Measurements from ENCODE around the gene IDE. TPM values are rescaled to one million over a fixed set of nuclear protein-coding genes. Genes with fewer than 3 reads are reported as not detected.

Gene IDE
- total RNA-seq, 1 experiment from 2014 or later, result 55.8 TPM

DNA sequence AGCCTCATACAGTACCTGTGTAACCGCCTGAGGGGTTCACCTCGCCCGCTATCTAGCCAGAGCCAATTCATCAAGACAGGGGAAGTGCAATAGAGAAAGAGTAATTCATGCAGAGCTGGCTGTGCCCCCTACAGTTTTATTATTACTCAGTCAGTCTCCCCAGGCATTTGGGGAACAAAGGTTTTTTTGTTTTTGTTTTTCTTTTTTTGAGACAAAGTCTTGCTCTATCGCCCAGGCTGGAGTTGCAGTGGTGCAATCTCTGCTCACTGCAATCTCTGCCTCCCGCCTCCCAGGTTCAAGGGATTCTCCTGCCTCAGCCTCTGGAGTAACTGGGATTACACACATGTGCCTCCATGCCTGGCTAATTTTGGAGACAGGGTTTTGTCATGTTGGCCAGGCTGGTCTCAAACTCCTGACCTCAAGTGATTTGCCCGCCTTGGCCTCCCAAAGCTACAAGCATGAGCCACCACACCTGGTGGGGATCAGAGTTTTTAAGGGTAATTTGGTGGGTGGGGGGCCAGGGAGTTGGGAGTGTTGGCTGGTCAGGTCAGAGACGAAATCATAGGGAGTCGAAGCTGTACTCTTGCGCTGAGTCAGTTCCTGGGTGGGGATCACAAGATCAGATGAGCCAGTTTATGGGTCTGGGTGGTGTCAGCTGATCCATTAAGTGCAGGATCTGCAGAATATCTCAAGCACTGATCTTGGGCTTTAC lies 166.4 kb downstream of the IDE start:
- no peaks in the 10 kb centered on the region for H4K20me1 ChIP-seq (ENCODE audit: insufficient read depth)
- H3K79me2 ChIP-seq (ENCODE audit: insufficient read depth, low read length), result no peaks in the 10 kb centered on the region
- ChIA-PET POLR2A (no interaction called here), RAD21 (ENCODE audit: low non-redundant PET in 1 of 2, low total read pairs in 2 of 2, uncharacterized antibody in 2 of 2, unreplicated experiment in 2 of 2) (no interaction called here), CTCF (interaction anchor here (0.7 kb wide), 1 partner anchor 9 kb away, joined by 3 read pairs; no protein-coding TSS in a partner anchor)
- H3K9me3 ChIP-seq (ENCODE audit: control insufficient read depth in 1 of 2, insufficient read depth in 1 of 2, low read depth in 1 of 2, low read length in 2 of 2), result no peaks in the 10 kb centered on the region
- peaks cover 0 to 10% of the 10 kb centered on the region in 2 experiments; a peak in 2 of 4 replicates for H3K4me1 ChIP-seq (ENCODE audit: control insufficient read depth in 1 of 2, insufficient read depth in 2 of 2, low read length in 2 of 2)
- H2AFZ ChIP-seq (ENCODE audit: low read depth, low read length, poor library complexity, severe bottlenecking), result no peak overlapping the region
- no peak for ATAC-seq
- intact Hi-C loops (cut with micrococcal nuclease), result no loop called here
- TF ChIP-seq CEBPB (IDR thresholded peaks at IDR 0.05; ENCODE audit: low read depth) (no peak), YY1 (IDR thresholded peaks at IDR 0.05; ENCODE audit: extremely low read depth, insufficient replicate concordance, low read depth, low read length) (no peak), POLR2A (IDR thresholded peaks at IDR 0.05; ENCODE audit: borderline replicate concordance, extremely low read depth, insufficient read depth, insufficient read length) (no peak), EZH2phosphoT487 (IDR thresholded peaks at IDR 0.05; ENCODE audit: borderline replicate concordance) (no peak), TCF7L2 (IDR thresholded peaks at IDR 0.05; ENCODE audit: borderline replicate concordance, extremely low read depth, insufficient read depth, insufficient read length) (no peak), SIN3A (IDR thresholded peaks at IDR 0.05; ENCODE audit: low read depth) (no peak), EGR1 (IDR thresholded peaks at IDR 0.05; ENCODE audit: low read depth) (no peak), FOSL1 (IDR thresholded peaks at IDR 0.05; ENCODE audit: low read depth) (no peak), ZFX (IDR thresholded peaks at IDR 0.05) (no peak), SP1 (IDR thresholded peaks at IDR 0.05; ENCODE audit: low read depth) (no peak), CBX3 (IDR thresholded peaks at IDR 0.05; ENCODE audit: low read depth) (no peak), ZNF274 (IDR thresholded peaks at IDR 0.05; ENCODE audit: low read depth, low read length) (no peak), POLR2AphosphoS5 (IDR thresholded peaks at IDR 0.05; ENCODE audit: low read depth, low read length) (no peak)
- TF ChIP-seq, protein P1, sequence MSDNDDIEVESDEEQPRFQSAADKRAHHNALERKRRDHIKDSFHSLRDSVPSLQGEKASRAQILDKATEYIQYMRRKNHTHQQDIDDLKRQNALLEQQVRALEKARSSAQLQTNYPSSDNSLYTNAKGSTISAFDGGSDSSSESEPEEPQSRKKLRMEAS (IDR thresholded peaks at IDR 0.05), result no peak
- TF ChIP-seq, protein P2, sequence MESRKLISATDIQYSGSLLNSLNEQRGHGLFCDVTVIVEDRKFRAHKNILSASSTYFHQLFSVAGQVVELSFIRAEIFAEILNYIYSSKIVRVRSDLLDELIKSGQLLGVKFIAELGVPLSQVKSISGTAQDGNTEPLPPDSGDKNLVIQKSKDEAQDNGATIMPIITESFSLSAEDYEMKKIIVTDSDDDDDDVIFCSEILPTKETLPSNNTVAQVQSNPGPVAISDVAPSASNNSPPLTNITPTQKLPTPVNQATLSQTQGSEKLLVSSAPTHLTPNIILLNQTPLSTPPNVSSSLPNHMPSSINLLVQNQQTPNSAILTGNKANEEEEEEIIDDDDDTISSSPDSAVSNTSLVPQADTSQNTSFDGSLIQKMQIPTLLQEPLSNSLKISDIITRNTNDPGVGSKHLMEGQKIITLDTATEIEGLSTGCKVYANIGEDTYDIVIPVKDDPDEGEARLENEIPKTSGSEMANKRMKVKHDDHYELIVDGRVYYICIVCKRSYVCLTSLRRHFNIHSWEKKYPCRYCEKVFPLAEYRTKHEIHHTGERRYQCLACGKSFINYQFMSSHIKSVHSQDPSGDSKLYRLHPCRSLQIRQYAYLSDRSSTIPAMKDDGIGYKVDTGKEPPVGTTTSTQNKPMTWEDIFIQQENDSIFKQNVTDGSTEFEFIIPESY (IDR thresholded peaks at IDR 0.05; ENCODE audit: extremely low read depth, insufficient replicate concordance, low read length), result no peak
- TF ChIP-seq, protein P3, sequence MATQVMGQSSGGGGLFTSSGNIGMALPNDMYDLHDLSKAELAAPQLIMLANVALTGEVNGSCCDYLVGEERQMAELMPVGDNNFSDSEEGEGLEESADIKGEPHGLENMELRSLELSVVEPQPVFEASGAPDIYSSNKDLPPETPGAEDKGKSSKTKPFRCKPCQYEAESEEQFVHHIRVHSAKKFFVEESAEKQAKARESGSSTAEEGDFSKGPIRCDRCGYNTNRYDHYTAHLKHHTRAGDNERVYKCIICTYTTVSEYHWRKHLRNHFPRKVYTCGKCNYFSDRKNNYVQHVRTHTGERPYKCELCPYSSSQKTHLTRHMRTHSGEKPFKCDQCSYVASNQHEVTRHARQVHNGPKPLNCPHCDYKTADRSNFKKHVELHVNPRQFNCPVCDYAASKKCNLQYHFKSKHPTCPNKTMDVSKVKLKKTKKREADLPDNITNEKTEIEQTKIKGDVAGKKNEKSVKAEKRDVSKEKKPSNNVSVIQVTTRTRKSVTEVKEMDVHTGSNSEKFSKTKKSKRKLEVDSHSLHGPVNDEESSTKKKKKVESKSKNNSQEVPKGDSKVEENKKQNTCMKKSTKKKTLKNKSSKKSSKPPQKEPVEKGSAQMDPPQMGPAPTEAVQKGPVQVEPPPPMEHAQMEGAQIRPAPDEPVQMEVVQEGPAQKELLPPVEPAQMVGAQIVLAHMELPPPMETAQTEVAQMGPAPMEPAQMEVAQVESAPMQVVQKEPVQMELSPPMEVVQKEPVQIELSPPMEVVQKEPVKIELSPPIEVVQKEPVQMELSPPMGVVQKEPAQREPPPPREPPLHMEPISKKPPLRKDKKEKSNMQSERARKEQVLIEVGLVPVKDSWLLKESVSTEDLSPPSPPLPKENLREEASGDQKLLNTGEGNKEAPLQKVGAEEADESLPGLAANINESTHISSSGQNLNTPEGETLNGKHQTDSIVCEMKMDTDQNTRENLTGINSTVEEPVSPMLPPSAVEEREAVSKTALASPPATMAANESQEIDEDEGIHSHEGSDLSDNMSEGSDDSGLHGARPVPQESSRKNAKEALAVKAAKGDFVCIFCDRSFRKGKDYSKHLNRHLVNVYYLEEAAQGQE (IDR thresholded peaks at IDR 0.05; ENCODE audit: low read depth), result no peak
- TF ChIP-seq, protein P4, sequence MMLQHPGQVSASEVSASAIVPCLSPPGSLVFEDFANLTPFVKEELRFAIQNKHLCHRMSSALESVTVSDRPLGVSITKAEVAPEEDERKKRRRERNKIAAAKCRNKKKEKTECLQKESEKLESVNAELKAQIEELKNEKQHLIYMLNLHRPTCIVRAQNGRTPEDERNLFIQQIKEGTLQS (IDR thresholded peaks at IDR 0.05), result no peak
- no peak overlapping the region for H3K27ac ChIP-seq (ENCODE audit: low read depth, low read length)
- no peaks in the 10 kb centered on the region for H3K9me2 ChIP-seq (ENCODE audit: insufficient read depth)
- no peak for DNase-seq (ENCODE audit: low read depth, low spot score)
- no TSS peak for BruUV-seq (replicated peaks)
- no peaks in the 10 kb centered on the region for H3K36me3 ChIP-seq (ENCODE audit: control insufficient read depth in 1 of 2, insufficient read depth in 2 of 2, low read length in 2 of 2)
- peak overlapping the region; percentile 41; the same call in 1 of the 2 replicates for H3K4me2 ChIP-seq (ENCODE audit: low read length)
- H3K27me3 ChIP-seq (ENCODE audit: insufficient read depth, low read length), result no peaks in the 10 kb centered on the region
- H3K4me3 ChIP-seq (replicated peaks in 1 of 2; ENCODE audit: low read depth in 1 of 2, low read length in 2 of 2), result no peak overlapping the region
- no peak overlapping the region for H3K9ac ChIP-seq (ENCODE audit: low read length)
